Large intestine (tissue), 3 donors: ENCODE measurements around the gene ATP5PO. TPM values are rescaled to one million over a fixed set of nuclear protein-coding genes. Genes with fewer than 3 reads are reported as not detected.

Source experiments
- DNase-seq, 2 donors: peaks; one replicate each; pipeline versions ENCODE4 v3.0.0 to v3.0.0-alpha.2; 2013
- H3K27ac ChIP-seq: one replicate; pipeline ENCODE4 v1.5.1; 2013; ENCODE audit warnings: low read length
- H3K27me3 ChIP-seq: 2 replicates; pipeline ENCODE4 v1.6.1; 2013; ENCODE audit warnings: low read length; ENCODE audit not compliant: control insufficient read depth, insufficient read depth
- H3K36me3 ChIP-seq: 2 replicates; pipeline ENCODE4 v1.6.1; 2013; ENCODE audit warnings: low read length; ENCODE audit not compliant: control insufficient read depth, insufficient read depth
- H3K4me1 ChIP-seq: one replicate; pipeline ENCODE4 v1.6.1; 2013; ENCODE audit warnings: low read length; ENCODE audit not compliant: control insufficient read depth, insufficient read depth
- H3K4me3 ChIP-seq: one replicate; pipeline ENCODE4 v1.5.1; 2013; ENCODE audit warnings: low read length
- H3K9me3 ChIP-seq: one replicate; pipeline ENCODE4 v1.6.1; 2013; ENCODE audit warnings: mild to moderate bottlenecking, low read depth, low read length, moderate library complexity; ENCODE audit not compliant: control insufficient read depth
- WGBS: methylation state at CpG from one replicate; pipeline ENCODE4 v1.1.5; 2013; ENCODE audit warnings: low lambda C conversion rate; ENCODE audit not compliant: insufficient coverage; 5-methylcytosine and 5-hydroxymethylcytosine counted together
- polyA plus RNA-seq: library from polyadenylated mRNA; unstranded; fragments of 120-200 nt; gene quantifications from one replicate; pipeline ENCODE4 v1.2.1, GENCODE V29; 2013

Gene ATP5PO
- polyA plus RNA-seq, 1 donor, result 276 TPM

DNA sequence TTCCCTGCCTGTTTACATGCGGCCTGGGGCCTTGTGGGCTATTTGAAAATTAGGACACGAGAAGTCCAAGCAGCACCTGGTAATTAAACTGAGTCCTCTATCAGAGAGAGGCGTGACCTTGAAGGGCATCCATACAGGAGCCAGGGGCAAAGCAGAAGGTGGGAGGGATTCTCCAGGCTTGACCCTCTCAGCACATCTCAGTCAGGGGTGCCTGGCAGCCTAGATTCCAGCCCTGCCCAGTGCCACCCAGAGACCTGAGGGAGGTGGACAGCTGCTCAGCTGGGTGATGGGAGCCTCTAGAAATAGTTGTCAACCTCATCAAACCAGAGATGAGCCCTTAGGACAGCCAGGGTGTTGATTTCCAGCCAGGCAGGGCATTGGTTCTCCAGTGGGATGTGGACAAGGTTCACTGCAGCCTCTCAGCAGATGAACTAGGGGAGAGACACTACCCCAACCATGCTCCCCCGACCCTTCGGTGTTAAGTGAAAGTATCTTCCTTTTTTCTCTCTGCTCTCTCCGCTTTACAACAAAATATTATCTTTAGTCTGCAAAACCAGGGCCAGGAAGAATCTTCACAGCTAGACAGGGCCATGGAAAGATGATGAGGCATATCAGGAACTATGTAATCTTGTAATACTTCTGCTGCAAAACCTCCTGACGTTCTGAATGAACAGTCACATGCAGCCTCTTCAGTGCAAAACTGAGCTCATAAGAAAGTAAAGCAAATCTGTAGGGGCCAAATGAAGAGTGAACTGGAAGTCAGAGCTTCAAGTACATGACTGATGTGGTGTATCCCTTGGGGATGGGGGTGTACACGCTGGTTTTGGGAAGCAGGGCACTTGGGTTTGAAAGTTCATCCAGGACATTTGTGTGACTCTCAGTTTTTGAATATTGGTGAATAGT lies 35.9 kb upstream of the ATP5PO start:
- H3K27ac ChIP-seq, result no peak overlapping the region
- 70% methylated on average over 2 of the region's 8 CpGs for WGBS

DNA sequence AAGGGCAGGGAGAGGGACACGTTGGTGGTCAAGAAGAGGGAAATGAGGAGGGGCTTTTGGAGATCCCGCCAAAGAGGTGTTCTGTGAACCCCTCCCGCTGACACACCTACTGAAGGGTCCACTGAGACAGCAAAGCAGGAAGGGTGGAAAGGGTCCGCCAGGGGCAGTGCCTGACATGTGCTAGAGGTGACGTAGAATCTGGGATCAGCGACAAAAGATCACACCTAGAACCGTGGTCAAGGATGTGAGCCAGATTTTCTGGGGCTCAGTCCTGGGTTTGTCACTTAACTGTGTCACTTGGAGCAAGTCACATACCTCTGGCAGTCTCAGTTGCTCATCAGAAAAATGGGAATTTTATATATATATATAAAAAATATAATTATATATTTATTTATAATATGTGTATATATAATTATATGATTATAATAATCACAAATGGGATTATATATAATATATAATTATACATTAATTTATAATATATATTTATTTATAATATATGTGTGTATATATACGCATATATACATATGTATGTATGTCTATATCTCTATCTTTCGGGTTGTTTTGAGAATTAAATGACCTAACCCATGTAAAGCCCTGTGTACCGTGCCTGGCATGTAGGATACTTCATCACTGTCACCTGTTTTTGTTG lies 35.0 kb upstream of the ATP5PO start:
- no peak for DNase-seq
- peaks cover 19% of the 10 kb centered on the region for H3K4me1 ChIP-seq
- no peak overlapping the region for H3K4me3 ChIP-seq
- H3K27ac ChIP-seq, result no peak overlapping the region
- no peaks in the 10 kb centered on the region for H3K27me3 ChIP-seq
- 100% methylated on average over 2 of the region's 10 CpGs for WGBS
- H3K9me3 ChIP-seq, result no peaks in the 10 kb centered on the region
- H3K36me3 ChIP-seq, result no peaks in the 10 kb centered on the region

More for the DNA sequence above, 35.9 kb upstream of the ATP5PO start:
- Histone ChIP-seq H3K9me3 (no peaks in the 10 kb centered on the region), H3K27me3 (no peaks in the 10 kb centered on the region), H3K4me3 (no peak overlapping the region), H3K36me3 (no peaks in the 10 kb centered on the region), H3K4me1 (peaks cover 19% of the 10 kb centered on the region)
- no peak for DNase-seq

DNA sequence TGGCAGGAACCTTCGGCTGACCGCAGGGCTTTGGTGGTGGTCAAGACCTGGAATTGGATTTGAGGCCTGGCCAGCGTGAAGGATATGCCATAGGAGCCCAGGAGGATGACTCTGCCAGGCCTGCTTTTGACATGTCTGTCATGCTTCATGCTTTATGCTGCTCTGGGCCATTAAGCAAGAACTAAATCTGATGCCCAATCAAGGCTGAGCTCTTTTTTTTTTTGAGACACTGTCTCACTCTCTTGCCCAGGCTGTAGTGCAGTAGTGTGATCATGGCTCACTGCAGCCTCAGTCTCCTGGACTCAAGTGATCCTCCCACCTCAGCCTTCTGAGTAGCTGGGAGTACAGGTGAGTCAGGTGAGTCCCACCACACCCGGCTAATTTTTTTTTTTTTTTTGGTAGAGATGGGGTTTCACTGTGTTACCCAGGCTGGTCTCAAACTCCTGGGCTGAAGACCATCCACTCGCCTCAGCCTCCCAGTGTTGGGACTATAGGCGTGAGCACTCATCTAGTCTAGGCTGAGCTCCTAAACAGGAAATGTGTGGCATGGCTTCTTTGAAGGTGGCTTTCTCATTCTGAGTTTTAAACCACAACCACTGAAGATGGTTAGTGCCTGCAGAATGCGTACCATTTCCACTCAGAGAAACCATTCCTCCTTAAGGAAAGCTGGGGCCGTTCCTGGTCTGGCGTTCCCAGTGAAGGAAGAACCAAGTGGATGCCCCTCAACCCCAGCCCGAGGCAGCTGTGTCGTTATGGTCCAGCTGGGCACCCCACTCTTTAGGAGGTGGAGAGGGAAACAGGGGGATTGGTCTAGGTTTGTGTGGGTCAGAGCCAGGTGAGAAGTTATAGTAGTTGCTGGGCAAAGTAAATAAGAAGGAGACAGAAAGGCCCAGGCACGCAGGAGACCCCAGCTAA lies 34.2 kb upstream of the ATP5PO start:
- H3K4me1 ChIP-seq, result peaks cover 19% of the 10 kb centered on the region
- no peak overlapping the region for H3K4me3 ChIP-seq
- no CpG with 5 or more reads among the region's 12 CpGs for WGBS
- H3K27me3 ChIP-seq, result no peaks in the 10 kb centered on the region
- H3K27ac ChIP-seq, result no peak overlapping the region
- no peak for DNase-seq
- no peaks in the 10 kb centered on the region for H3K9me3 ChIP-seq
- no peaks in the 10 kb centered on the region for H3K36me3 ChIP-seq

DNA sequence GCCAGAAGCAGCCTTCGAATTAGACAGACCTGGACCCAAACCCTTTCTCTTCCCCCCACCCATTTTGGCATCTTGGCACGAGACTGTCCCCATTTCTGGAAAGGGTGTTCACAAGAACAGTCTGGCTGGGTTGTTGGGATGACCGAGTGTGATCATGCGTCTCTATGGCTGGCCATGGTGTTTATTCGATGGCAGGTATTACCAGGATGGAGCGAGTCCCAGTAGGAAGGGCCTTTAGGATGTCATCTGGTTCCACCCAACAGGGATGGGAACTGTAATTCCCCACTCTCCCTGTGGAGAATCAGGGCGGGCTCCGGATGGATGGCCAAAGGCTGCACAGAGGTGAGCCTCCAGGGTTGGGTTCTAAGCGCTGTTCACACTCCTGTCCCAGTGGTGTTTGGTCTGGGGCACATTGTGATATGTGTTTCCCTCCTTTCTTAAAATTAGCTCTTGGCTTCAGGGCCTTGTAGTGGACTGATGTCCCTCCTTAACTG lies 33.4 kb upstream of the ATP5PO start:
- no peaks in the 10 kb centered on the region for H3K27me3 ChIP-seq
- H3K4me1 ChIP-seq, result peaks cover 19% of the 10 kb centered on the region
- no peaks in the 10 kb centered on the region for H3K9me3 ChIP-seq
- H3K27ac ChIP-seq, result peak overlapping the region; percentile 97
- no peaks in the 10 kb centered on the region for H3K36me3 ChIP-seq
- WGBS, result 100% methylated on average over 1 of the region's 9 CpGs
- DNase-seq, result no peak
- H3K4me3 ChIP-seq, result no peak overlapping the region

DNA sequence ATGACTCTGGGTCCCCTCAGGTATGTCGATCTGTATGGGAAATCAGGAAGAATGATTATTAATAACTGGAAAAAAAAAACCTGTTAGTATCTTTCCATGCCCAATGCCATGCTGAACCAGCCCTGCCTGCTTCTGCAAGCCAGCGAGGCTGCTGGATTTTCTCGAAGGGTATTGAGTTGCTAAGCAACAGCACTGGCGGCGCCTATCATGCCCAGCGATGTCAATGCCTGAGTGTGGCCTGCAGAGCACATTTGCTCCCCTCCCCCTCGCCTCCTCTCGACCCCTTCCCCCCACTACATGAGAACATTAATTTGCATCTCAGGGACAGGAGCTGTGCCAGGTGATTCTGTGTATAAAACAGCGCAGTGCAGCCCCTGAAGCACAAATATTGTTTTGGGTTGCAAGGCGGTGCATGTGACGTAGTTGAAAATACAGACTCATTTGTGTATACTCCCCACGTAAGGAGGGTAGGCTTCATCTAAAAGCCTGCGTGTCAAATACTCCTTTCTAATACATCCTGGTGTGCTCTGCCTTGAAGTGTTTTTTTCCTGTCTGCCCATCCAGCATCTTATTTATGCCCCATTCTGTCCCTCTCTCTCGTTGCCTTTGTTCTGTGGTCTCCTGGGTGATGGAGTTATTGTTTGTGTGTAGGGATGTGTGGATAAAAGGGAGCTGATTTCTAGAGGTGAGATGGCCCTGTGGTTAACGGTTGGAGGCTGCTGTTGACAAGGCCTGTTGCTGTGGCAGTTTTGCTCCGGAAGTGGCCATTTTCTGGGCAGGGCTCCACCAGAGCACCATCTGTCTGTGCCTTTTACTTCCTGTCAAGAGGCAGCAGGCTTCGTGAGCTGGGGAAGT lies 32.7 kb upstream of the ATP5PO start:
- peak in 1 of 2 donors; percentile 49 for DNase-seq
- peaks cover 19% of the 10 kb centered on the region for H3K4me1 ChIP-seq
- 40% methylated on average over 1 of the region's 17 CpGs for WGBS
- H3K4me3 ChIP-seq, result peak overlapping the region; percentile 21
- H3K27ac ChIP-seq, result peak overlapping the region; percentile 97
- no peaks in the 10 kb centered on the region for H3K27me3 ChIP-seq
- H3K36me3 ChIP-seq, result no peaks in the 10 kb centered on the region
- H3K9me3 ChIP-seq, result no peaks in the 10 kb centered on the region

DNA sequence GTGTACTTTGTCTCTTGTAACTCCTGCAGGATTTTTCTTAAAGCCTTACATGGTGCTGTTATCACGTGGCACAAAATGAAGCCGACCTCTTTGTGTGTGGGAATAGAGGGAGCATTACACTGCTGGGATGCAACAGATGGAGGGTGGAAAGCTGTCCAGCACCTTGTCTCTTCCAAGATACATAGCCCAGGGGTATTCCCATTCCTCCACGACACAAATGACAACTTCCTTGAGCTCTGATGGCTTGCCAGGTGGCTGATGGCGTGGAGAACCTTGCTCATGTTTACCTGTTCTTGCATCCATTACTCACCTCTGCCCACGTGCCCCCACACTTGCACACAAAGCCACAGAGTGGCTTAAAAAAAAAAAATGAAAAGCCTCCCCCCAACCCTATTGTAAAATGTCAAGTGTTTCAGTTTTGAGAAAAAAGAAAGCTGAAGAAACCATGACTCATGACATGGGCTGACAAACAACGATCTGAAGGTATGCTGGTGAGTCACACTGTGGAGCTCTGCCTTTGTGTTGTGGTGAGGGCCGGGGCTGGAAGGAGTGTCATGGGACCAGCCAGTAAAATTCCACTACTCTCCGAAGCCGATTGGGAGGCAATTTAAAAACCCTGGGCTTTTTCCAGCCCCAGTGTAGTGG lies 32.0 kb upstream of the ATP5PO start:
- Histone ChIP-seq H3K4me3 (peak overlapping the region; percentile 21), H3K36me3 (no peaks in the 10 kb centered on the region), H3K9me3 (no peaks in the 10 kb centered on the region), H3K4me1 (peaks cover 19% of the 10 kb centered on the region), H3K27me3 (no peaks in the 10 kb centered on the region), H3K27ac (peak overlapping the region; percentile 97)
- WGBS, result no CpG with 5 or more reads among the region's 9 CpGs
- peak; percentile 90 to 94 for DNase-seq

DNA sequence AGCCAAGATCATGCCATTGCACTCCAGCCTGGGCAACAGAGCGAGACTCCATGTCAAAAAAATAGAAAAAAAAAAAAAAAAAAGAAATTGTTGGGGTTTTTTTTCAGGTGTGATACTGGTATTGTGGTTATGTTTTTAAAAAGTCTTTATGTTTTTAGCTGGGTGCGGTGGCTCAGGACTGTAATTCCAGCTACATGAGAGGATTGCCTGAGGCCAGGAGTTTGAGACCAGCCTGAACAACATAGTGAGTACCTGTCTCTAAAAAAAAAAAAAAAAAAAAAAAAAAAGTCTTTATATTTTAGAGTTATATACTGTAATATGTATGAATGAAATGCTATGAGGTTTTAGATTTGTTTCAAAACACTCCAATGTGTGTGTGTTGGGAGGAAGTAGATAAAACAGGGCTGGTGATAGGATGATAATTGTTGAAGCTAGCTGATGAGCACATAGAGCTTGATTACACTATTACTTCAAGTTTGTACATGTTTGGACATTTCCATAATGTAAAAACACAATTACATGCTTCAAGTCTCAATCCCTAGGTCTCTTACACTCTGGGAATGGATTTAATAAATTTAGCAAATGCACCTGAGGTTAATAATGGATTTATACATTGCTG lies 30.2 kb upstream of the ATP5PO start:
- WGBS, result no CpG with 5 or more reads among the region's 2 CpGs
- DNase-seq, result no peak
- H3K27ac ChIP-seq, result no peak overlapping the region

DNA sequence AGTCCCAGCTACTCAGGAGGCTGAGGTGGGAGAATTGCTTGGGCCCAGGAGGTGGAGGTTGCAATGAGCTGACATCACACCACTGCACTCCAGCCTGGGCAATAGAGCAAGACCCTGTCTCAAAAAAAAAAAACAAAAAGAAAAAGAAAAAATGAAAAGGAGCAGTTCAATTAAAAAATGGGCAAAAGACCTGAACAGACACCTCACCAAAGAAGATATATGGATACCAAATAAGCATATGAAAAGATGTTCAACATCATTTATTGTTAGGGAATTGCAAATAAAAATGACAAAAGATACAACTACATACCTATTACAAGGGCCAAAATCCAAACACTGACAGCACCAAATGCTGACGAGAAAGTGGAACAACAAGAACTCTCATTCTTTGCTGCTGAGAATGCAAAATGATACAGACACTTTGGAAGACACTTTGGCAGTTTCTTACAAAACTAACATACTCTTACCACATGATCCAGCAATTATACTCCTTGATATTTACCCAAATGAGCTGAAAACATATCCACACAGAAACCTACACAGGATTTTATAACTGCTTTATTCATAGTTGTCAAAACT lies 28.7 kb upstream of the ATP5PO start:
- H3K9me3 ChIP-seq, result no peaks in the 10 kb centered on the region
- WGBS, result no CpG with 5 or more reads among the region's 1 CpG
- no peak for DNase-seq

More for the DNA sequence above, 30.2 kb upstream of the ATP5PO start:
- no peaks in the 10 kb centered on the region for H3K27me3 ChIP-seq
- H3K4me3 ChIP-seq, result no peak overlapping the region
- no peaks in the 10 kb centered on the region for H3K36me3 ChIP-seq
- peaks cover 19% of the 10 kb centered on the region for H3K4me1 ChIP-seq
- H3K9me3 ChIP-seq, result no peaks in the 10 kb centered on the region

More for the DNA sequence above, 28.7 kb upstream of the ATP5PO start:
- H3K27ac ChIP-seq, result no peak overlapping the region
- H3K4me3 ChIP-seq, result no peak overlapping the region
- H3K4me1 ChIP-seq, result peaks cover 19% of the 10 kb centered on the region
- H3K36me3 ChIP-seq, result no peaks in the 10 kb centered on the region
- H3K27me3 ChIP-seq, result no peaks in the 10 kb centered on the region
